ENCODE data around the gene GALNT9. TPM values are rescaled to one million over a fixed set of nuclear protein-coding genes. Genes with fewer than 3 reads are reported as not detected.

Gene GALNT9
- total RNA-seq, 1 experiment from 2014 or later: not detected

DNA sequence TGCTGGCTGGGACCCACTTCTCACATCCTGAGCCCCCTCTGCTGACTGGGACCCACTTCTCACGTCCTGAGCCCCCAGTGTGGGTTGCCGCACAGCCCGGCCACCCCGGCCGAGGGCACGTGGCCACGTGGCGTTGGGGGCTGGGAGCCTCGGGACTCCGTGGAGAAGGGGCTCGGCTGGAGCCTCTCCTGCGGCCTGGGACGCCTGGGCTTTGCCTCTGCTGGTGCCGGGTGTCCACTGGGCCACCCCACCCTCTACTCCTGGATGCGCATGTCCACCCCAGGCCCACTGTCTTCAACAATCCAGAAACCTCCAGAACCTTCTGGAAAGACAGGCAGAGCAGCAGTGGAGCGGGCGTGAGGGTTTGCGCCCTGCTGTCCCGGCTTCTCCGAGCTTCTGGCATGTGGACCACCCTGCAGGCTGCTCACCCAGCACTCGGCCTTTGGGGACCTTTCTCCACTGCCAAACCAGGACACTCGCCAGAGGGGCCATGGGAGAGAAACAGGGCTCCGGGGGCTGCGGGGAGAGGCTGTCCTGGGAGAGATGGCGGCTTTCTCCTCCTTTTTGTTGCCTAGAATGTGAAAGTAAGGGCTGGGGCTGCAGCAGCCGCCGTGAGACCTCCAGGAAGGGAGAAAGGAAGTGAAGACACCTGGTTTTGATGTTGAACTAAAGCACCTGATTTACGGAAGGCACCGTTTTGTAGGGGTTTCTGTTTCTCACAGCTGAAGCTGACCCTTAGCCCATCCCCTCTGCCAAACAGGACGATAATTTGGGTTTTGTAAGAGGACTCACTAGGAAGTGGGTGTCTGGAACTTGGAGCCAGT, 155.2 kb downstream of the GALNT9 start:
- DNase-seq (ENCODE audit: low spot score): no peak

DNA sequence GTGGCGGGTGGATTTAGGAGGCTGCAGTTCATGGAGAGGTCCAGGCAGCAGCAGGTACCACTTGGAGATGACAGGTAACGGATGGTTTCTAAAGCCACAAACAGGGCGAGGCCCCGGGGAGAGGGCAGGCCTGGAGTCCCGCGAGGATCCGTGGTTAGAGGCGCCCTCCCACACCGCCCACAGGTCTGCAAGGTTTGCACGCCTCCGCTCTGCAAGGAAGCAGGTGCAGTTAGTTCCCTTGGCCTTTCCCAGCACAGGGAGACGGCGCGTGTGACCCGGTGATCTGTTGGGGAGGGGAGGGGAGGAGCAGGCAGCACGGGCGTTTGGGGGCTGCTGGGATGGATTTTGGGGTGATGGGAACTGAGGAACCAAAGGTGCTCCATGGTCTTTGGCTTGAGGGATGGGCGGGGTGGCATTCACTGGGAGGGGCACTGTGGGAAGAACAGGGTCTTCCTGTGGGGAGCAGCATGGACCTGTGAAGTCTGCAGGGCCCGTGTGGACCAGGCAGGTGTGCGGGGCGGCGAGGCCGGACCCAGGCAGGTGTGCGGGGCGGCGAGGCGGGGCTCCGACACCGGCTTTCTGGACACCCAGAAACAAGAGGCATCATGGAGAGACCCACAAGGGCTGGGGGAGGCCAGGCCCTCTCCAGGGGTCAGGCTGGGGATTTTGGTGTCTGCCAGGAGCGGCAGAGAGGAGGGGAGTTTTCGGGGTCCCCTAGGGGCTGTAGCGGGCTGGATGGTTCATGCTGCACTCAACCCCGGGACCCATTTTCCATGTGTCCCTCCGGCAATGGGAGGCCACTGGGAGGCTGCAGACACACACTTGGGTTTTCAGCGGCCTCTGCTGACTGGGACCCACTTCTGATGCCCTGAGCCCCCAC, 156.0 kb downstream of the GALNT9 start:
- DNase-seq (ENCODE audit: low spot score): no peak

DNA sequence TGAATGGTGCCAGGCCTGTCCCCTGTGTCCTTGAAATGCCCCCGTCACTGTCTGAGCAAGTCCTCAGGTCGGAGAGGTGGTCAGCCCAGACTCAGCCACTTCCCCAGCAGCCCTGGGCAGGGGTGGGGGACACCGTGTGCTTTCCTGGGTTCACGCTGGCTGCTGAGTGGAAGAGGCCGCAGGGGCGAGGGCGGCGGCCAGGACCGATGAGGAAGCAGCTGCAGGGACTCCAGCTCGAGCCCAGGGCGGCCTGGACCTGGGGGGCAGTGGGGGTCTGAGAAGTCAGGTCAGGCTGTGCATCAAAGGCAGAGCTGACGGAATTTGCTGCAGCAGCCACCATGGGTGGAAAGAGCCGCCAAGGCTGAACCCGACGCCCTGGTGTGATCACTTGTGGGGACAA, 156.8 kb downstream of the GALNT9 start:
- DNase-seq (ENCODE audit: low spot score): no peak

DNA sequence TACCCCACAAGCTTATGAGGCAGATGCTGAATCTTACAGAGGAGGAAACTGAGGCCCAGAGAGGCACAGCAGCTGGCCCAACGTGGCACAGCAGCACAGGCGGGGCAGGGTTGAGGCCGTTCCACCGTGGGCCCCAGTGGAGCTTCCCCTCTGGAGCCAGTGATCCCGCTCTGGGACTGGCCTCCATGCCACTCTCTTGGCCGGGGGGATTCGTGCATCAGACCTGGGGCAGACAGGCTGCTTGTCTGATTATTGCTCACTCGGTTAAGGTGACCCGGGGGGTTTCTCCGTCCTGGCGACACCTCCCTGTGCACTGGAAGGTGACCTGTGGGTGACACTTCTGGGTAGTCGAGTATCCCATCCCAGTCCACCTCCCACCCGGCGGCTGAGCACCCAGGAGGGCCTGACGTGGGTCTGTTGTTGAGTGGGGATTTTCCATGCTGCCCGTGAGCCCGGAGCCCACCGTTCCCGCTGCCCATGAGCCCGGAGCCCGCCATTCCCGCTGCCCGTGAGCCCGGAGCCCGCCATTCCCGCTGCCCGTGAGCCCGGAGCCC, 157.3 kb downstream of the GALNT9 start:
- DNase-seq (ENCODE audit: low spot score): no peak

DNA sequence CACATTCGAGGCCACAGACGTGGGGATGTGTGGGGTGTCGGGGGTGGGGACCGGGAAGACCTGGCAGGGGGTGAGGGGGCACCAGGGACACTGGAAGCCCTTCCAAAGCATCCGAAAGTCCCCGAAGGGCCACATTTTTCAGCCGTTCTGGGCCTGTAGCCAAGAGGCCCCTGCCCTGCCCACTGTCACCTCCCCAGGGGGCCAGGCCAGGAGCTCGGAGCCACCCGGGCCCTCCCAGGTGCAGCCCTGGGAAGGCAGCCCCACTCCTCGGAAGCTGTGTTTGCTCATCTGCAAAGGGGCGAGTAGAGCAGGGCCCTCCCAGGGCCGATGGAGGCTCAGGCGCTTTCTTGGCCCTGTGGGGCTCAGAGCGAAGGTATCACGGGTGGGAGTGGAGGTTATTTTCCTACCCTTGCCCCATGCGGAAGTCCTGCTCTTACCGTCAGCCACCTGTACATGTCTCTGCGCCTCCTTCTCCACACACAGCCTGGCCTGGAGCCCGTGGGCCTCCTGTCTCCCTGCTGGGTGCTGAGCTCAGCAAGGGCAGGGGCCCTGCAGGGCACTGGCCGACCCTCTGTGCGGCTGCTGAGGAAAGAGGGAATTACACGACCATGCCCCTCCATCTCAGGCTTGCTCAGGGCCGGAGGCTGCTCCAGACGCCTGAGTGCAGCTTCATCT, 158.0 kb downstream of the GALNT9 start:
- no peak for DNase-seq (ENCODE audit: low spot score)

DNA sequence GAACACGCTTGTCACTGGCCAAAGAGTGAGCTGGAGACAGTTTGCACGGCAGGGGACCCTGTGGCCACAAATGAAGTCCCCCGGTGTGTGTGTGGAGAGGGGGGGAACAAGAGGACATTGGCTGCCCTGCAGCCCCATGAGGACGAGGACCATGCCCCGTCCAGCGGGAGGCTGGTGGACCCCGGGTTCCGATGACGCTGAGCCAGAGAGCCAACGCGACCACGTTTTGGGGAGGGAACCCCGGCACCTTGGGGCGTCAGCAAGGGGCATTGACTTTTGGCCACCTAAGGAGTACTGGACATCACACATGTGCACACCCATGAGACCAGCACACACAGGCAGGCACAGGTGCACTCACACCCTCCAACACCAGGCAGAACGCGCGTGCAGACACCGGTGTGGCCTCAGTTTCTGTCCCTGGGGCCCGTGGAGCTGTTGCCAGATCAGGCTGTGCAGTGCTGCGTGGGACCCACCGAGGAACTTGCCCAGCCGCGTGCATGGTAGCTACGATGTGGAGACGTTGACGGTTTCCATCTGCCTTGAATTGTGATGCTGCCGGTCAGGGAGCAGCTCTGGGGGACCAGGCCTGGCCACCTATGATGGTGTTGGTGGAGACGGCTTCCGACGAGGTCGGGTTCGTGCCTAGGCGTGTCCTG, 158.6 kb downstream of the GALNT9 start:
- no peak for DNase-seq (ENCODE audit: low spot score)

DNA sequence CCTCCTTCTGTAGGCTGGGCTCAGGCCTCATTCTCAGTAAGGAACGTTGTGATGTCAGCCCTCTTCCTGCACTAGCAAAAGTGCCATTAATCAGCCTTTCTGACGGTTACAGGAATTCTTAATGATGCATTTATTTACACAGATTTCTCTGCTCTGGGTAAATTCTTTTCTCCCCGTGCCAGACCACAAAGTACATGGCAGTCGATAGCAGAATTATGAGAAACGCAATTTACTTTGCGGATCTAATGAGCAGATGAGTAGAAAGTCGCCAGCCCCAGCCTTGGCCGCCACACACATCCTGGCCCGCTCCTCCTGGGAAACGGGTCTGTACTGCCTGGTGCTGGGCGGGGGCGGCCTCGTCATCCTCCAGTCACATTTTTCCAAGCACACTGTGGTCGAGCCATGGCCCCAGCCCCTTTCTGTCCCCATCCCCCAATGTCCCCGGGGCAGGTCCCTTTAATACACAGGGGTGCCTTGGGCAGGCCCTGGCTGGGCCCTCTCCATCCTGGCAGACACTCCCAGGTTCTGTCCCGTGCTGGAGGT, 159.2 kb downstream of the GALNT9 start:
- no peak for DNase-seq (ENCODE audit: low spot score)

DNA sequence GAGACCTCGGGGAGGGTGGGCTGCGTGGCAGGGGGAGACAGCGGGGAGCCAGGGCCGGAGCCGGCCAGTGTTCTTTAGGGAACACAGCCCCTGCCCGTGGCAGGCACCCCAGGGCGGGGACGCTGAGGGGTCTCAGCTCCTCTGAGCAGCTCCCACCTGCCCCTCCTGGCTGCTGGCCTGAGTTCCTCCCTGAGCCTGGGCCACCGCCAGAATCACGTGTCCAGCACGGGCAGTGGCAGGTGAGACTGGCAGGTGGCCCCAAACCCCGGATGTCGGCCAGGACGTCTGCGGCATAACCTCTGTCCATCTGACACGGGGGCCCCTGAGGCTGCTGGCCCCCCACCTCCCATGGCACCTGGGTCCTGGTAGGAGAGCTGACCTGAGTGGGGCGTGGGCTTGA, 160.0 kb downstream of the GALNT9 start:
- no peak for DNase-seq (ENCODE audit: low spot score)

DNA sequence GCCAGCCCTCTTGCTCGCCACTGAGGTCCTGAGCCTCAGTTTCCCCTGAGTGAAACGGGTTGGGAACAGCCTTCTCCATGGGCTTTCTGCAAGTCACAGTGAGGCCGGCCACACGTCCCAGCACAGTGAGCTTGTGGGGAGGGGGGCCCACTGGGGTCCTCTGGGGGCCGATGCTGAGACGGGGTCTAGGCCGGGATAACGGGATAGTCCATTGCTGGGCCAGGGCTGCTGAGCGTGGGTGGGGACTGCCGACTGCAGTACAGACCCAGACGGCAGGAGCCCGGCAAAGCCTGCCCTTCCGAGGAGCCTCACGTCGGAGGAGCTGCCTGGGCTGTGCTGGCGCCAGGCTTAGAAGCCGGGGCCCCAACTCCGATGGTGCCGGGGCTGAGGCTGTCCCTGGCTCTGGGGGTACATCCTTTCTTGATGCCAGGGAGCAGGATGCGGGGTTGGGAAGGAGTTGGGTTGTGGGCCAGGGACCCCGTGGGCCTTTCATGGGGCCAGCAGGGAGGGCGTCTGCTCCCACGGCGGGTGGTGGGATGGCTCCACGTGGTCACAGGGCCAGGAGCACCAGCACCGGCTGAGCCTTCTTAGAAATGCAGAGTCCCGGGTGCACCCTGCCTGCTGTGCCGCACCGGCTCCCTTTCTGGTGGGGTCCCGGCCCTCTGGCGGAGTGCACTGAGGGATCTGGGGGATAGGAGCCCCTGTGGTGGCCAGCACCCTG, 160.9 kb downstream of the GALNT9 start:
- DNase-seq (ENCODE audit: low spot score): no peak

DNA sequence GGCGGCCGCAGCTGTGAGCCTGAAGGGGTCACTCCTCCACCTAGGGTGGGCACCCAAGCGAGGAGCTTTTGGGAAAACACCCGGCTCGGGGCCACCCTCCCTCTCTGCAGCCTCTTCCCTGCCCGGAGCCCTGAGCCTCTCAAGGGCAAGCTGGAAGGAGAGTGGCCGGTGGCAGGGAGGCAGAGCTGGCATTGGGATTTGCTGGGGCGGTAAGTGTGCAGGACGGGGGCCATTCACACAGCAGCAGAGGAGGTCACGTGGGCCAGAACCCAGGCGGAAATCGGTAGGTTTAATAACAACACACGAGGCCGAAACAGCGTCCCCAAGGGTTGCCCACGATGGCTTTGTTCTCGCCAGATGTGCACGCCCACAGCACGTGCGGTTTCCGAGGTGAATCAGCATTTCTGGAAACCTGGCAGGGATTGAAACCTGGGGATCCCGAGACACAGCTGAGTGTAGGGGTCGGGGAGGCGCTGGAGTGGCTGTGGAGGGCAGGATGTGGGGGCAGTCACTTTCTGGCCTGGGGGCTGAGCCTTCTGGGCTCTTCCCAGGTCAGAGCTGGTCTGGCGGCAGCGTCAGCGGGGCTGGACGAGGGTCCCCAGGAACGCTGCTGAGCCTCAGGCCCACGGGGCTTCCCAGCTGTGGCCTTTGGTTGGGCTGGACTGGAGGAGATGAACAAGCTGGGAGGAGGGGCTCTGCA, 161.6 kb downstream of the GALNT9 start:
- no peak for DNase-seq (ENCODE audit: low spot score)

DNA sequence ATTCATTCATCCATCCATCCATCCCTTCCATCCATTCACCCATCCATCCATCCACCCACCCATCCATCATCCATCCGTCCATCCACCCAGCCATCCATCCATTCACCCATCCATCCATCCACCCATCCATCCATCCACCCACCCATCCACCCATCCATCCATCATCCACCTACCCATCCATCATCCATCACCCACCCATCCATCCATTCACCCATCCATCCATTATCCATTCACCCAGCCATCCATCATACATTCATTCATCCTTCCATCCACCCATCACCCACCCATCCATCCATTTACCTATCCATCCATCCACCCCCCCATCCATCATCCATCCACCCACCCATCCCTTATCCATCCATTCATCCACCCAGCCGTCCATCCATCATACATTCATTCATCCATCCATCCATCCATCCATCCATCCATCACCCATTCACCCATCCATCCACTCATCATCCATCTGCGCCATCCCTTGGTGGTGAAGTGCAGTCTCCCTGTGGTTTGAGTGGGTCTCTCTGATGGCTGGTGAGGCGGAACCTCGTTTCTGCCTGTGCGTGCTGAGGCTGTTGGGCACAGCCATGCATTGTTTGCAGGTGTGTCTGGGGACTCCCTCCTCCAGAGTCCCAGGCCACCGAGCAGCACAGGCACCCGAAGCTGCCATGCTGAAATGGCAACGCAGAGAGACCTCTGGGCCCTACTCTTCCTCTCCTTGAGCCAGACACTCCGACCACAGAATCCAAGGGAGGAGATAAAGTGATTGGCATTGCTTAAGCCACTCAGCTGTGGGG, 162.4 kb downstream of the GALNT9 start:
- no peak for DNase-seq (ENCODE audit: low spot score)

DNA sequence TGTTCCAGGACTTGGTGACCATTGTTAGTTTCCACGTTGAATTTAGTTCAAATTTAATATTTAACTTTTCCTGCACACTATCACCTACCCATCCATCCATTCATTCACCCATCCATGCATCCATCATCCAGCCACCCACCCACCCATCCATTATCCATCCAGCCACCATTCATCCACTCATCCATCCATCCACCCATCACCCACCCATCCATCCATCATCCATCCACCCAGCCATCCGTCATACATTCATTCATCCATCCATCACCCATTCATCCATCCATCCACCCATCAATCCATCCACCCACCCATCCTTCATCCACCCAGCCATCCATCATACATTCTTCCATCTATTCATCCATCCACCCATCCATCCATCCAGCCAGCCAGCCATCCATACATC, 163.3 kb downstream of the GALNT9 start:
- no peak for DNase-seq (ENCODE audit: low spot score)

DNA sequence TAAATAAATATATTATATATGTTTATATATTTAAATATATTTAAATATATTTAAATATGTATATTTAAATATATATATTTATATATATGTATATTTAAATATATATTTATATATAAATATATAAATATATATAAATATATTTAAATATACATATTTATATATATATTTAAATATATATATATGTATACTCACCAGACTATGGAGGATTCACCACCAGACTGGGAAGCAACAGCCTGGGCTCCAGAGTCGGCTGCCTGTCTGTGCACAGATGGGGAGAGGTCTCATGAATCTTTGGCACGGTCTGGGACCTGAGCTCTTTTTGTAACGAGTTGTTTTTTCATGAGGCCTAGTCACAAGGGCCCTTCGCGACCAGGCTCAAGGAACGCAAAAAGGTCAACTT, 163.8 kb downstream of the GALNT9 start:
- no peak for DNase-seq (ENCODE audit: low spot score)

DNA sequence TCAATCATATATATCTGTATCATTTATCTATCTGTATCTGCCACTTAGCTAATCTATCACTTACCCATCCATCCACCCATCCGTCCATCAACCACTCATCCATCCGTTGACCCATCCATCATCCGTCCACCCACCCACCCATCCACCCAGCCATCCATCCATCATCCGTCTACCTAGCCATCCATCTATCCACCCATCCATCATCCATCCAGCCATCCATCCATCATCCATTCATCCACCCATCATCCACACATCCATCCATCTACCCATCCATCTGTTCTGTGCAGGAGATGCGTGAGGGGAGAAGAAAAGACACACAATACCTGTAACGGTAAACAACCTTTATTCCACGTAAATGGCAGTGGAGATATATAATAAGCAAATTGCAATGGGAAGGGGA, 165.0 kb downstream of the GALNT9 start:
- no peak for DNase-seq (ENCODE audit: low spot score)

DNA sequence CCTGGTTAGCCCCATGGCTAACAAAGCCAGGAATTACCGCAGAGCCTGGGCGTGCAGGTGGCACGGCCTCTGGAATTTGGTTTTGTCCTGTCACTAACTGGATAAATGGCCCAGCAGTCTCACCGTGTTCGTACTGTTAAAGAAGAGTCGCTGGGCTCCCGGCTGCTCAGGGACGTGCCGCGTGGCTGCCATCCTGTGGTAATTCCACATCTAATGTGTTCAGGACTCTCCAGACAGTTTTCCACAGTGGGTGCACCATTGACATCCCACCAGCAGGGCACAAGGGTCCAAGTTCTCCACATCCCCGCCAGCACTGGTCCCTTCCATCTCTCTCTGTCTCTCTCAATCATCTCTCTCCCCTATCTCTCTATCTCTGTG, 165.5 kb downstream of the GALNT9 start:
- DNase-seq (ENCODE audit: low spot score): no peak

DNA sequence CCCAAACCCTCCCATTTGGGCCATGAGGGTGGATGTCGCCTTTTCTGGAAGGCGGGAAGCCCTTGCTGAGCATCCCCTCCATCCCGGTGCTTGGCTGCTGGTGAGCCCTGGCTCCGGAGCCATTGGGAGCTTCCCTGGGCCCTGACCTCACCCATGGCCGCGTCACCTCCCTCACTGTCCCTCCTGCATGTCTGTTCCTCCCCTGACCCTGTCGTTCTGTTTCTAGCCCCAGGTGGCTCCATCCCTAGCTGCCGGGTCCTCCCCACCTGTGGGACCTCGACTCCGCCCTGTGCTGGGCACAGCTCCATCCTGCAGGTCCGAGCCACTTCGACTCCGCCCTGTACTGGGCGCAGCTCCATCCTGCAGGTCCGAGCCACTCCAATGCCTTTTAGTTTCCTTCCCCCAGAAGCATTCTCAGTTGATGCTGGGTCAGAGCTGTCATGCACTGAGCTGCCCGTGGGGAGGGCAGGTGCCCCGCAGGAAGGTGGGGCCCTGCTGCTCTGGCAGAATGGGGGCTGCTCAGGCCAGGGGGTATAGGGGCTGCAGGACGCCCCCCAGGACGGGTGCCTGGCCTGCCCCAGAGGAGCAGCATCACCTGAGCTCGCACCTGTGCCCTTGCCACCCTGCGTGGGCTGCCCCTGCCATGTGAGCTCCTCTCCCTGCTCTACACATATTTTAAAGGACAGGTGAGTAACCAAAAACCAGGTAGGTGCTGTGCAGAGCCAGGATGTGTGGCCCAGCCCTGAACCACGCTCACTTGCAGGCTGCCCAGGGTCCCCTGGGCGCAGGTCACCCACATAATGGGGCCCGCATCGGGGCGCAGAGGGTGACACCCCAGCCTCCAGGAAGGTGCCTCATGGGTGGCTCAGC, 166.1 kb downstream of the GALNT9 start:
- DNase-seq (ENCODE audit: low spot score): no peak

DNA sequence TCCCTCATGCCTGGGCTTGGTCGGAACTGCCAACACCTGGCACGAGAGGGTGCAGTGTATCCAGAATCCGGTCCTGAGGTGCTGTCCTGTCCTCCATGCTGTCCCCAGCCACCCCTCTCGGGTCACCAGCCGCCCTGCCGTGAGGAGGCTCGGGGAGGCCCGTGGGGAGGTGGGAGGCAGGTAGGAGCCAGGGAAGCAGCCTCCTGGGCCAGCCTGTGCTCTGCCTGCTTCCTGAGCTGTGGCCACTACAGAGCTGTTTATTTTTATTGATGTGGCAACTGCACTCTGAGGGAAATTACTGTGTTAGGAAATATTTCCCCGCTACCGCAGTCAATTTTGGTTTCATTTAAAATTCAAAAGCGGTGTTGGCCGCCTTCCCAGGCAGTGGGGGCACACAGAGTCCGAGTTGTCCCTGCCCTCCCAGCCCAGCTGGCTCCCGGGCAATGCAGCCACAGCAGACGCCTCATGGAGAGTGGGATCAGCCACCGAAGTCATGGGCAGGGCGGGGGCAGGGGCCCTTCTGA, 166.8 kb downstream of the GALNT9 start:
- no peak for DNase-seq (ENCODE audit: low spot score)

Data from HT-29 (cell line).